ENCODE data around the gene FER.
"Not testable (repeated sequence)": the region's sequence is repeated elsewhere in the genome, so short reads cannot be mapped to it uniquely, and the experiment has no call there.

DNA sequence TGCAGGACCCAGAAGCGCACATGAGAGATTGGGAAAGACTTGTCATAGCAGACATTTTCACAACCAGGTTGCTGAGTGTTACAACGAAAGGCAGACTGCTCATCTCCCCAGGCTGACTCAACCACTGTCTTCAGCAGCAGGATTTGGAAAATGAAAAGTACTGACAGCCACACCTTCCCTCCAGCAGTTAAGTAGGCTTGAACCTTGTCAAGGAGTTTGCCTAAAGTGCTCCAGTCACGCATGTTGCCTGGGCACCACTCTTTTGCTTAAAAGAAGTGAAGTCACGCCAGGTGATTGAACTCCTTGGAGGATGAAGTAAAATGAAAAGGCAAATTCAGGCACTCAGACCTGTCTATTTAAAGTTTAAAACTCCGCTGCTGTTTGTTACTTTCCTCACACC, 304.5 kb downstream of the FER start:
- TF ChIP-seq, protein P1, sequence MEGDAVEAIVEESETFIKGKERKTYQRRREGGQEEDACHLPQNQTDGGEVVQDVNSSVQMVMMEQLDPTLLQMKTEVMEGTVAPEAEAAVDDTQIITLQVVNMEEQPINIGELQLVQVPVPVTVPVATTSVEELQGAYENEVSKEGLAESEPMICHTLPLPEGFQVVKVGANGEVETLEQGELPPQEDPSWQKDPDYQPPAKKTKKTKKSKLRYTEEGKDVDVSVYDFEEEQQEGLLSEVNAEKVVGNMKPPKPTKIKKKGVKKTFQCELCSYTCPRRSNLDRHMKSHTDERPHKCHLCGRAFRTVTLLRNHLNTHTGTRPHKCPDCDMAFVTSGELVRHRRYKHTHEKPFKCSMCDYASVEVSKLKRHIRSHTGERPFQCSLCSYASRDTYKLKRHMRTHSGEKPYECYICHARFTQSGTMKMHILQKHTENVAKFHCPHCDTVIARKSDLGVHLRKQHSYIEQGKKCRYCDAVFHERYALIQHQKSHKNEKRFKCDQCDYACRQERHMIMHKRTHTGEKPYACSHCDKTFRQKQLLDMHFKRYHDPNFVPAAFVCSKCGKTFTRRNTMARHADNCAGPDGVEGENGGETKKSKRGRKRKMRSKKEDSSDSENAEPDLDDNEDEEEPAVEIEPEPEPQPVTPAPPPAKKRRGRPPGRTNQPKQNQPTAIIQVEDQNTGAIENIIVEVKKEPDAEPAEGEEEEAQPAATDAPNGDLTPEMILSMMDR (conservative IDR thresholded peaks at IDR 0.05; ENCODE audit: low read length): not testable (repeated sequence)
- not testable (repeated sequence) for TF ChIP-seq EZH2phosphoT487 (IDR thresholded peaks at IDR 0.05; ENCODE audit: borderline replicate concordance, low read depth, low read length)

Measured in OCI-LY7 (cell line).